Neural crest cell (in vitro differentiated cells): ENCODE data around the gene CCDC32. TPM values are rescaled to one million over a fixed set of nuclear protein-coding genes. Genes with fewer than 3 reads are reported as not detected.

Source experiments
- DNase-seq: peaks from one replicate; pipeline ENCODE4 v3.0.0; 2021; ENCODE audit warnings: low read depth, mixed read lengths, low spot score
- H3K27ac Mint-ChIP-seq: one replicate; pipeline ENCODE4 v1.8.0; 2021; ENCODE audit warnings: mild to moderate bottlenecking, mixed read lengths; ENCODE audit not compliant: unreplicated experiment
- H3K27me3 Mint-ChIP-seq: 2 replicates; pipeline ENCODE4 v1.8.0; 2021; ENCODE audit warnings: low read depth, mild to moderate bottlenecking, mixed read lengths
- H3K36me3 Mint-ChIP-seq: 2 replicates; pipeline ENCODE4 v1.8.0; 2021; ENCODE audit warnings: low read depth, mild to moderate bottlenecking, mixed read lengths
- H3K4me1 Mint-ChIP-seq: 2 replicates; pipeline ENCODE4 v1.8.0; 2021; ENCODE audit warnings: mixed read lengths
- H3K4me3 Mint-ChIP-seq: one replicate; pipeline ENCODE4 v1.8.0; 2021; ENCODE audit warnings: mild to moderate bottlenecking, mixed read lengths
- H3K9me3 Mint-ChIP-seq: 2 replicates; pipeline ENCODE4 v1.8.0; 2021; ENCODE audit warnings: mixed read lengths
- CTCF ChIP-seq: fragments of 200-600 bp; sonication (generic); conservative IDR thresholded peaks from 2 replicates; pipeline ENCODE4 v1.5.0; 2021; ENCODE audit warnings: antibody characterized with exemption, mild to moderate bottlenecking
- total RNA-seq: library from RNA; stranded (reverse); gene quantifications from 2 replicates; pipeline ENCODE4 v1.2.1, GENCODE V29; 2021

CCDC32 gene
- total RNA-seq, 1 donor from 2014 or later, result 19.9 TPM

- Mint-ChIP-seq H3K4me1 (no peaks in the 10 kb centered on the region), H3K27me3 (no peaks in the 10 kb centered on the region), H3K27ac (no peak overlapping the region), H3K9me3 (no peaks in the 10 kb centered on the region), H3K4me3 (no peak overlapping the region), H3K36me3 (no peaks in the 10 kb centered on the region)
- TF ChIP-seq CTCF, result no peak
- no peak for DNase-seq
Measured at GRCh38 chr15:40545457-40545856, 19.4 kb downstream of the CCDC32 start.

- H3K27ac Mint-ChIP-seq, result no peak overlapping the region
- no peaks in the 10 kb centered on the region for H3K9me3 Mint-ChIP-seq
- no peak for TF ChIP-seq CTCF
- peaks cover 7% of the 10 kb centered on the region for H3K4me1 Mint-ChIP-seq
- no peaks in the 10 kb centered on the region for H3K27me3 Mint-ChIP-seq
- DNase-seq, result no peak
- no peaks in the 10 kb centered on the region for H3K36me3 Mint-ChIP-seq
- H3K4me3 Mint-ChIP-seq, result no peak overlapping the region
Measured at GRCh38 chr15:40543631-40544294, 21.1 kb downstream of the CCDC32 start.

- Mint-ChIP-seq H3K9me3 (no peaks in the 10 kb centered on the region), H3K27me3 (no peaks in the 10 kb centered on the region), H3K4me1 (peaks cover 8% of the 10 kb centered on the region), H3K36me3 (no peaks in the 10 kb centered on the region), H3K27ac (no peak overlapping the region), H3K4me3 (no peak overlapping the region)
- DNase-seq, result no peak
- no peak for TF ChIP-seq CTCF
Measured at GRCh38 chr15:40543082-40543481, 21.8 kb downstream of the CCDC32 start.

GRCh38 chr15:40538976-40539375, 25.9 kb downstream of the CCDC32 start:
- no peak for TF ChIP-seq CTCF
- Mint-ChIP-seq H3K36me3 (no peaks in the 10 kb centered on the region), H3K4me1 (peaks cover 8% of the 10 kb centered on the region), H3K27me3 (no peaks in the 10 kb centered on the region), H3K4me3 (no peak overlapping the region), H3K27ac (no peak overlapping the region), H3K9me3 (no peaks in the 10 kb centered on the region)
- peak; percentile 13 for DNase-seq

- Mint-ChIP-seq H3K4me1 (peaks cover 8% of the 10 kb centered on the region), H3K27me3 (no peaks in the 10 kb centered on the region), H3K27ac (no peak overlapping the region), H3K4me3 (no peak overlapping the region), H3K9me3 (no peaks in the 10 kb centered on the region), H3K36me3 (no peaks in the 10 kb centered on the region)
- TF ChIP-seq CTCF, result no peak
- no peak for DNase-seq
Measured at GRCh38 chr15:40536501-40536900, 28.3 kb downstream of the CCDC32 start.
